ENCODE measurements around the gene DXO.
A peak's percentile ranks its signal among the peaks of the same experiment; 100 is the strongest.
"Not testable (repeated sequence)": the region's sequence is repeated elsewhere in the genome, so short reads cannot be mapped to it uniquely, and the experiment has no call there.

Gene DXO

DNA sequence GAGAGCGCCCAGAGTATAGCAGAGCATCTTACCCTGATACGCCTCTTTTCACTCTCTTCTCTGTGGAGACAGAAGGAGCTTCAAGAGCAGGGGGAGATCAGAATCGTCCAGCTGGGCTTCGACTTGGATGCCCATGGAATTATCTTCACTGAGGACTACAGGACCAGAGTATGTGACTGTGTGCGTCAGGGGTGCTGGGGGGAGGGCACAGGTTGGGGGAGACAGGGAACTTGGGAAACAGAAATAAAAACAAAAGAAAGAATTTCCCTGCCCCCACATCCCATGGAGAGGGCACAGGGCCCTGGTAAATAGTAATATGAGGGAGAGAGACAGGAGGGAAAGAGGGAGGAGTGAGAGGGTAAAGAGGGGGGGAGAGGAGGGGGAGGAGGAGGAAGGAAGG is 6.9 kb upstream of the DXO start:
- H3K4me1 Mint-ChIP-seq = peaks cover under 1% of the 10 kb centered on the region
- H3K4me3 Mint-ChIP-seq = no peak overlapping the region
- peaks cover 32% of the 10 kb centered on the region for H3K9me3 Mint-ChIP-seq
- peaks cover 2% of the 10 kb centered on the region for H3K27me3 Mint-ChIP-seq (ENCODE audit: low read depth, poor library complexity)
- TF ChIP-seq, protein P1, sequence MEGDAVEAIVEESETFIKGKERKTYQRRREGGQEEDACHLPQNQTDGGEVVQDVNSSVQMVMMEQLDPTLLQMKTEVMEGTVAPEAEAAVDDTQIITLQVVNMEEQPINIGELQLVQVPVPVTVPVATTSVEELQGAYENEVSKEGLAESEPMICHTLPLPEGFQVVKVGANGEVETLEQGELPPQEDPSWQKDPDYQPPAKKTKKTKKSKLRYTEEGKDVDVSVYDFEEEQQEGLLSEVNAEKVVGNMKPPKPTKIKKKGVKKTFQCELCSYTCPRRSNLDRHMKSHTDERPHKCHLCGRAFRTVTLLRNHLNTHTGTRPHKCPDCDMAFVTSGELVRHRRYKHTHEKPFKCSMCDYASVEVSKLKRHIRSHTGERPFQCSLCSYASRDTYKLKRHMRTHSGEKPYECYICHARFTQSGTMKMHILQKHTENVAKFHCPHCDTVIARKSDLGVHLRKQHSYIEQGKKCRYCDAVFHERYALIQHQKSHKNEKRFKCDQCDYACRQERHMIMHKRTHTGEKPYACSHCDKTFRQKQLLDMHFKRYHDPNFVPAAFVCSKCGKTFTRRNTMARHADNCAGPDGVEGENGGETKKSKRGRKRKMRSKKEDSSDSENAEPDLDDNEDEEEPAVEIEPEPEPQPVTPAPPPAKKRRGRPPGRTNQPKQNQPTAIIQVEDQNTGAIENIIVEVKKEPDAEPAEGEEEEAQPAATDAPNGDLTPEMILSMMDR (IDR thresholded peaks at IDR 0.05) = no peak
- peaks cover 39% of the 10 kb centered on the region for H3K36me3 Mint-ChIP-seq (ENCODE audit: low read depth)
- H3K27ac Mint-ChIP-seq = no peak overlapping the region
- DNase-seq = no peak

DNA sequence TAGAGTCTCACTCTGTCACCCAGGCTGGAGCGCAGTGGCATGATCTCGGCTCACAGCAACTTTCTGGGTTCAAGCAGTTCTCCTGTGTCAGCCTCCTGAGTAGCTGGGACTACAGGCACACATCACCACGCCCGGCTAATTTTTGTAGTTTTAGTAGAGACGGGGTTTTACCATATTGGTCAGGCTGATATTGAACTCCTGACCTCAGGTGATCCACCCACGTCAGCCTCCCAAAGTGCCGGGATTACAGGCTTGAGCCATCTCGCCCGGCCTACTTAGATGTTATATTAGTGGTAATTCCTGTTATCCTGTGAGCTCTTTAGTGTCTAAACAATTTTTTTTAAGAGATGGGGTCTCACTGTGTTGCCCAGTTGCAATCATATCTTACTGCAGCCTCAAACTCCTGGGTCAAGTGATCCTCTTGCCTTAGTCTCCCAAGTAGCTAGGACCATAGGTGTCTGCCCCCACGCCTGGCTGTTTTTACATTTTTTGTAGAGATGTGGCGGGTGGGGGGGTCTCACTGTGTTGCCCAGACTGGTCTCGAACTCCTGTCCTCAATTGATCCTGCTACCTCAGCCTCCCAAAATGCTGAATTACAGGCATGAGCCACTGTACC is 6.0 kb upstream of the DXO start:
- TF ChIP-seq, protein P1 (IDR thresholded peaks at IDR 0.05) = no peak
- Mint-ChIP-seq H3K27ac (no peak overlapping the region), H3K9me3 (peaks cover 32% of the 10 kb centered on the region), H3K4me3 (no peak overlapping the region), H3K27me3 (ENCODE audit: low read depth, poor library complexity) (peaks cover 2% of the 10 kb centered on the region), H3K4me1 (peaks cover 10% of the 10 kb centered on the region), H3K36me3 (ENCODE audit: low read depth) (peaks cover 49% of the 10 kb centered on the region)
- no peak for DNase-seq

DNA sequence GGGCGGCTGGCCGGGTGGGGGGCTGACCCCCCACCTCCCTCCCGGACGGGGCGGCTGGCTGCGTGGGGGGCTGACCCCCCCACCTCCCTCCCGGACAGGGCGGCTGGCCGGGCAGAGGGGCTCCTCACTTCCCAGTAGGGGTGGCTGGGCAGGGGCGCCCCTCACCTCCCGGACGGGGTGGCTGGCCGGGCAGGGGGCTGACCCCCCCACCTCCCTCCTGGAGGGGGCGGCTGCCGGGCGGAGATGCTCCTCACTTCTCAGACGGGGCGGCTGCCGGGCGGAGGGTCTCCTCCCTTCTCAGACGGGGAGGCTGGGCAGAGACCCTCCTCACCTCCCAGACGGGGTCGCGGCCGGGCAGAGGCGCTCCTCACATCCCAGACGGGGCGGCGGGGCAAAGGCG is 4.1 kb upstream of the DXO start:
- not testable (repeated sequence) for DNase-seq; H3K27ac Mint-ChIP-seq; H3K4me3 Mint-ChIP-seq; H3K27me3 Mint-ChIP-seq (ENCODE audit: low read depth, poor library complexity)
- Mint-ChIP-seq H3K4me1 (peaks cover 23% of the 10 kb centered on the region), H3K9me3 (peaks cover 32% of the 10 kb centered on the region), H3K36me3 (ENCODE audit: low read depth) (peaks cover 51% of the 10 kb centered on the region)

DNA sequence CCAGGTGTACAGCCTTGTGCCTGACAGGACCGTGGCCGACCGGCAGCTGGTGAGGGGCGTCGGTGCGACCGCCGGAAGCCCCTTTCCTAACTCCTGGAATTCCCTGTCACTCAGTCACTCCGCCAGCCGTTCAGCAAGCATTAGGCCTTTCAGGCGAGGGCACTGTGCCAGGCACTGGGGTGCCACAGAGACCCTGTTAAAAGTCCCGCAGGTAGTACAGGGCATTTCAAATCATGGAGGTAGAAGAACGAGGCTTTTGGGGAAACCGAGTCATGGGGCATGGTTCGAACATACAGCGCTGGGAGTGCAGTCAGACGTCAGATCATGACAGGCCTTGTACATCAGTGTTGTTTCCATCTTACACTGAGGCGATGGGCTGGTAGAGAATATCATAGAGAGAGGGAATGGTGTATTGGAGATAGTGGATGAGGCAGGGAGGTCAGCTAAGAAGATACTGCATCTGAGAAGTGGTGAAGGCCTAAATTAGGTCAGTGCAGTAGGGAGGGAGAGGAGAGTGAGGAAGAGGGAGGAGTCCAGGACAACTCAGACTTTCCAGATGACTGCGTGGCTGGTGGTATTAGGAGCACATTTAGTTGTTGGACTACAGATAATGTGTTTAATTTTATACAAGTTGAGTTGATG is 892 bp upstream of the DXO start:
- TF ChIP-seq, protein P1 (IDR thresholded peaks at IDR 0.05) = no peak
- H3K36me3 Mint-ChIP-seq (ENCODE audit: low read depth) = peaks cover 46% of the 10 kb centered on the region
- peaks cover 35% of the 10 kb centered on the region for H3K4me1 Mint-ChIP-seq
- DNase-seq = no peak
- peaks cover 2% of the 10 kb centered on the region for H3K27me3 Mint-ChIP-seq (ENCODE audit: low read depth, poor library complexity)
- H3K4me3 Mint-ChIP-seq = peak overlapping the region; percentile 91
- peaks cover 29% of the 10 kb centered on the region for H3K9me3 Mint-ChIP-seq
- peak overlapping the region; percentile 100 for H3K27ac Mint-ChIP-seq

DNA sequence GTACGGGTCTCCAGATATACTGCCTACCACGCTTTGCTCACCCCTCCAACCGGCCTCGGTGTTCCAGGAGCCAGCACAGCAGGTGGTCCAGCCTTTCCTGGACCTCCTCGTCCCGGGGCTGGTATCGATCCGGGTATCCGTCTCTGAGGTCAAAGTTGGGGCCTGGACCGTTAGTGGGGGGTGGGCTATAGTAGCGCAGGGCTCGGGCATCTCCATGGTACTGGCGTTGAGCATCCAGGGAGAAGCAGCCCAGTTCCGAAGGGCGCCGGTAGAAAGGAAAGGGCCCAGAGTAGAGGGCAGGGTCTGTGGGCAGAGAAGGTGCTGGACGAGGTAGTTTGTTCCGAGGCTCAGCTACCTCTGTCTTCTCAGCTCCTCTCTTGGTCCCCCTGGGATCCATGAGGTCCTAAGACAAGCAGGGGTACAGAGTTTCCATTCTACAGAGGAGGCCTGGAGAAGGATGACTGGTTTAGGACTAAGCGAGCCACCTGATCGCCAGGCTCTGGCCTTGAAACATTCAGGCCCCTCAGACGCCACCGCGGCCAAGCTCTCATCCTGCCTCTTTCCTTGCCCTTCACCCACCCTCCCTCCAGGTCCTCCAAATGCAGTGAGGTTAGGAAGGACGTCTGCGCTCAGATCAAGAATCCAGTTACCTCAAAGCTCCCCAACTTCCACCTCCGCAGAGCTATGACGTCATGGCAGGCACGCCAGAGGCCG is 502 bp downstream of the DXO start:
- Mint-ChIP-seq H3K4me3 (peak overlapping the region; percentile 91), H3K9me3 (peaks cover 18% of the 10 kb centered on the region), H3K27me3 (ENCODE audit: low read depth, poor library complexity) (no peaks in the 10 kb centered on the region), H3K4me1 (peaks cover 35% of the 10 kb centered on the region), H3K36me3 (ENCODE audit: low read depth) (peaks cover 50% of the 10 kb centered on the region), H3K27ac (peak overlapping the region; percentile 100)
- TF ChIP-seq, protein P1 (IDR thresholded peaks at IDR 0.05) = no peak
- no peak for DNase-seq

DNA sequence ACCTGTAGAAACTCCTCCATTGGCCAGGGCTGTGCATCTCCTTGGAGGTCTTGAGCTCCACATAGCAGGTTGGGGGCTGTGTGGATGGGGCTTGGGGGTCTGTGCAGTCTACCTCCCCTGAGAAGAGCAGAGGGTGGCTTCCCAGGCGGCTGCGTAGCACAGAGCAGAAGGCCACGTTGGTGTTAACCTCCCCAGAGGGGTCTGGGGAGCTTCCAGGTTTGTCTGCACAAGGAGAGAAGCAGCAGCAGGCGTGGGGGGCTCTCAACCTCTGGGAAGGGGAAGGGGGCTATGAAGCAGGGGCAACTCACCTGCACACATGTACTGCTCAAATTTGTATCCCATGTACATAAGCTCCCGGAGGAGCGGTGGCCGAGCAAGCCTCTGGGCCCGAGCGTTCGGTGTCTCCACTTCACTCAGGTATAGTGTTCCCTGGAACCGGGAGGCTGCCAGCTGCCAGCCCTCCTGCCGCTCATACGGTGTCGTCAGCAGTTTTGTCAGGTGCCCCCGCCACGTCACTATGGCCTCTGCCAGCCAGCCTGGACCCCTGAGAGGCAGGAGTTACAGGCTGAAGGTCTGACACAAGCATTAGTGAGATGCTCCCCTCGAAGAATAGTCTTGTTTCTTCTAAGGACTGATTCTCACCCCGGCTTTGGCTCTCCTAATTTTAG is 1.2 kb downstream of the DXO start:
- H3K27ac Mint-ChIP-seq = peak overlapping the region; percentile 100
- peaks cover 18% of the 10 kb centered on the region for H3K9me3 Mint-ChIP-seq
- H3K27me3 Mint-ChIP-seq (ENCODE audit: low read depth, poor library complexity) = no peaks in the 10 kb centered on the region
- peaks cover 35% of the 10 kb centered on the region for H3K4me1 Mint-ChIP-seq
- peak overlapping the region; percentile 91 for H3K4me3 Mint-ChIP-seq
- DNase-seq = no peak
- peaks cover 49% of the 10 kb centered on the region for H3K36me3 Mint-ChIP-seq (ENCODE audit: low read depth)
- TF ChIP-seq, protein P1 (IDR thresholded peaks at IDR 0.05) = no peak
